Measurements from ENCODE around the gene OS9. TPM values are rescaled to one million over a fixed set of nuclear protein-coding genes. Genes with fewer than 3 reads are reported as not detected.

OS9 gene
- total and polyA plus RNA-seq, 9 of the 15 experiments (the other 6 are each of a cell fraction or from before 2014, with no cell fraction given) = 4.6 to 105 (median 89.5) TPM

GRCh38 chr12:57741413-57741789 is 47.5 kb downstream of the OS9 start:
- ATAC-seq = no peak
- TF ChIP-seq ZNF274 (IDR thresholded peaks at IDR 0.05; ENCODE audit: borderline replicate concordance, low read depth, low read length) = no peak
- no peak for TF ChIP-seq BDP1 (IDR thresholded peaks at IDR 0.05; ENCODE audit: insufficient read depth, insufficient read length)
- TF ChIP-seq SRSF1 (IDR thresholded peaks at IDR 0.05; ENCODE audit: low read depth, low read length) = no peak
- no peak for TF ChIP-seq PHB (CRISPR knock-in tag; IDR thresholded peaks at IDR 0.05)
- 0 out of 4 replicates have a peak, but pooled peaks of 1 of the 2 experiments have one; percentile 3 for TF ChIP-seq KDM1A (IDR thresholded peaks at IDR 0.05)
- peaks cover 8% of the 10 kb centered on the region; the same call in 1 of the 3 replicates for H3K79me2 ChIP-seq (ENCODE audit: control insufficient read depth, insufficient read depth, low read length)
- CTCF ChIA-PET (ENCODE audit: low intra/inter-chr PET ratio) = no interaction called here
- H3K36me3 ChIP-seq (ENCODE audit: control insufficient read depth, insufficient read depth, low read length) = peaks cover 6% of the 10 kb centered on the region; the same call in 2 of the 3 replicates
- no peak overlapping the region for H3K9ac ChIP-seq (ENCODE audit: insufficient read depth in 1 of 2, low read depth in 2 of 2, low read length in 2 of 2)
- H3K27ac ChIP-seq (ENCODE audit: extremely low read depth, low read depth, low read length) = no peak overlapping the region
- no peak for DNase-seq (ENCODE audit: extremely low read depth in 1 of 4, low spot score in 3 of 4)
- H2AFZ ChIP-seq (ENCODE audit: low read depth, low read length) = no peak overlapping the region
- peaks cover 0 to 26% of the 10 kb centered on the region in 2 experiments; a peak in 2 of 5 replicates for H3K27me3 ChIP-seq (ENCODE audit: control insufficient read depth in 2 of 2, insufficient read depth in 2 of 2, low read length in 2 of 2)
- H3K9me1 ChIP-seq (ENCODE audit: control insufficient read depth, insufficient read depth, low read length) = no peaks in the 10 kb centered on the region
- no peak overlapping the region for H3K4me2 ChIP-seq (ENCODE audit: insufficient read depth, low read length)
- no peaks in the 10 kb centered on the region for H3K9me3 ChIP-seq (replicated peaks; ENCODE audit: control insufficient read depth, insufficient read depth, low read depth, low read length)
- WGBS (ENCODE audit: insufficient coverage, low coverage, missing lambda C conversion rate) = 67% methylated on average over 1 of the region's 1 CpG
- no peak for FAIRE-seq
- in situ Hi-C loops (cut with MboI) = loop anchor here (10.0 kb wide), 1 partner anchor 427 kb away; no protein-coding TSS in a partner anchor
- intact Hi-C loops (cut with micrococcal nuclease) = no loop called here
- POLR2A ChIA-PET = interaction anchor here (0.5 to 1.3 kb wide), 8 partner anchors 10 to 1329 kb away, joined by 3 to 4 read pairs (median 3); partner anchors contain the start of genes DDIT3 and OS9
- peaks cover 11 to 34% of the 10 kb centered on the region in 2 experiments; a peak in 4 of 5 replicates for H3K4me1 ChIP-seq (replicated peaks in 1 of 2; ENCODE audit: control insufficient read depth in 2 of 2, insufficient read depth in 2 of 2, low read length in 2 of 2)
- no peak overlapping the region for H3K4me3 ChIP-seq
- H4K20me1 ChIP-seq (replicated peaks; ENCODE audit: control insufficient read depth, insufficient read depth, low read length) = no peaks in the 10 kb centered on the region
- no TSS peak for BruUV-seq (replicated peaks)
